Osteocyte (in vitro differentiated cells): ENCODE measurements around the gene TMPRSS15. TPM values are rescaled to one million over a fixed set of nuclear protein-coding genes. Genes with fewer than 3 reads are reported as not detected.

Experiments used
- DNase-seq: peaks from one replicate; pipeline ENCODE4 v3.0.0; 2021; ENCODE audit warnings: mixed read lengths; ENCODE audit not compliant: unreplicated experiment; ENCODE audit errors: extremely low spot score
- H3K27ac Mint-ChIP-seq: one replicate; pipeline ENCODE4 v1.8.0; 2021; ENCODE audit warnings: mild to moderate bottlenecking, mixed read lengths; ENCODE audit not compliant: unreplicated experiment
- H3K27me3 Mint-ChIP-seq: one replicate; pipeline ENCODE4 v1.8.0; 2021; ENCODE audit warnings: mixed read lengths; ENCODE audit not compliant: unreplicated experiment
- H3K36me3 Mint-ChIP-seq: one replicate; pipeline ENCODE4 v1.8.0; 2021; ENCODE audit warnings: mixed read lengths; ENCODE audit not compliant: unreplicated experiment
- H3K4me1 Mint-ChIP-seq: one replicate; pipeline ENCODE4 v1.8.0; 2021; ENCODE audit warnings: mixed read lengths; ENCODE audit not compliant: unreplicated experiment
- H3K4me3 Mint-ChIP-seq: one replicate; pipeline ENCODE4 v1.8.0; 2021; ENCODE audit warnings: mild to moderate bottlenecking, moderate library complexity, mixed read lengths; ENCODE audit not compliant: unreplicated experiment
- H3K9me3 Mint-ChIP-seq: one replicate; pipeline ENCODE4 v1.8.0; 2021; ENCODE audit warnings: mixed read lengths; ENCODE audit not compliant: unreplicated experiment
- total RNA-seq: library from RNA; stranded (reverse); gene quantifications from 2 replicates; pipeline ENCODE4 v1.2.1, GENCODE V29; 2021
- TF ChIP-seq, protein P1 (sequence below): fragments of 200-600 bp; sonication (generic); IDR thresholded peaks from 2 replicates; pipeline ENCODE4 v1.5.0; 2021; ENCODE audit warnings: antibody characterized with exemption, mild to moderate bottlenecking, moderate library complexity

Gene TMPRSS15
- total RNA-seq, 1 donor from 2014 or later = 1.3 TPM

DNA sequence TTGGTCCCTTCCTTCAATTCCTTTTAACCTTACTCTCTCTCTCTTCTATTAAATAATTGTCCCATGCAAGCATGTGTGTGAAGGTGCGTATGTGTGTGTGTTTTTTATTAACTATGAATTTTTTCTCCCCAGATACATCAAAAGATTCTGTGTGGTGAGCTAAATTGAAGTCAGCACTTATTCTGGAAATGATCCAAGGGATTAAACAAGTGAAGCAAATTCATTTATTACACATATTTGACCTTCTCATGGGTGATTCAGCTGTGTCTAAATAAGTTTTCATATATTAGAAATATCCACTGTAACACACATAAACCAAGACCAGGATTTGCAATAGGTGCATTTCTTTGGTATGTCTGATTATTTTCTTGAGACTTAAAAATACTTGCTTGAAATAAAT lies 134.7 kb downstream of the TMPRSS15 start:
- TF ChIP-seq, protein P1, sequence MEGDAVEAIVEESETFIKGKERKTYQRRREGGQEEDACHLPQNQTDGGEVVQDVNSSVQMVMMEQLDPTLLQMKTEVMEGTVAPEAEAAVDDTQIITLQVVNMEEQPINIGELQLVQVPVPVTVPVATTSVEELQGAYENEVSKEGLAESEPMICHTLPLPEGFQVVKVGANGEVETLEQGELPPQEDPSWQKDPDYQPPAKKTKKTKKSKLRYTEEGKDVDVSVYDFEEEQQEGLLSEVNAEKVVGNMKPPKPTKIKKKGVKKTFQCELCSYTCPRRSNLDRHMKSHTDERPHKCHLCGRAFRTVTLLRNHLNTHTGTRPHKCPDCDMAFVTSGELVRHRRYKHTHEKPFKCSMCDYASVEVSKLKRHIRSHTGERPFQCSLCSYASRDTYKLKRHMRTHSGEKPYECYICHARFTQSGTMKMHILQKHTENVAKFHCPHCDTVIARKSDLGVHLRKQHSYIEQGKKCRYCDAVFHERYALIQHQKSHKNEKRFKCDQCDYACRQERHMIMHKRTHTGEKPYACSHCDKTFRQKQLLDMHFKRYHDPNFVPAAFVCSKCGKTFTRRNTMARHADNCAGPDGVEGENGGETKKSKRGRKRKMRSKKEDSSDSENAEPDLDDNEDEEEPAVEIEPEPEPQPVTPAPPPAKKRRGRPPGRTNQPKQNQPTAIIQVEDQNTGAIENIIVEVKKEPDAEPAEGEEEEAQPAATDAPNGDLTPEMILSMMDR = no peak
- H3K27ac Mint-ChIP-seq = no peak overlapping the region
- no peak overlapping the region for H3K4me3 Mint-ChIP-seq
- H3K27me3 Mint-ChIP-seq = no peaks in the 10 kb centered on the region
- no peaks in the 10 kb centered on the region for H3K36me3 Mint-ChIP-seq
- DNase-seq = no peak
- no peaks in the 10 kb centered on the region for H3K4me1 Mint-ChIP-seq
- no peaks in the 10 kb centered on the region for H3K9me3 Mint-ChIP-seq

DNA sequence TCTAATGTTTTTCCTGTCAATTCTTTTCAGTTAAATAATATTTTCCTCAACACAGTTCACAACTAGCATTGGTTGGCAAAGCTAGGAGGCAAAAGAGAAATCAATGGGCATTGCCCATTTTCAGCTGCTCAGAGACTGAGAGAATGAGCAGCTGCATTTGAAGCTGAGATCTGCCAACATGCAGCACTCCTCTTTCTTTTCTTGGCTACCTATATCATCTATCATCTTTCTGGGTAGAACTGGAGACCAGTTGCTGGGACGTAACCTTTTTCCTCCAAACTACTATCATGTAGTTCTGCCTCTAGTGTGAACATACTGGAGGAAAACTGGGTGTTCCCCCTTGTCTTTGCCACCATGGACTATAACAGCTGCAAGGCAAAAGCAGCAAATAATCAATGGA lies 136.1 kb downstream of the TMPRSS15 start:
- Mint-ChIP-seq H3K36me3 (no peaks in the 10 kb centered on the region), H3K4me1 (no peaks in the 10 kb centered on the region), H3K27me3 (no peaks in the 10 kb centered on the region), H3K27ac (no peak overlapping the region), H3K4me3 (no peak overlapping the region), H3K9me3 (no peaks in the 10 kb centered on the region)
- DNase-seq = no peak
- TF ChIP-seq, protein P1 = no peak

DNA sequence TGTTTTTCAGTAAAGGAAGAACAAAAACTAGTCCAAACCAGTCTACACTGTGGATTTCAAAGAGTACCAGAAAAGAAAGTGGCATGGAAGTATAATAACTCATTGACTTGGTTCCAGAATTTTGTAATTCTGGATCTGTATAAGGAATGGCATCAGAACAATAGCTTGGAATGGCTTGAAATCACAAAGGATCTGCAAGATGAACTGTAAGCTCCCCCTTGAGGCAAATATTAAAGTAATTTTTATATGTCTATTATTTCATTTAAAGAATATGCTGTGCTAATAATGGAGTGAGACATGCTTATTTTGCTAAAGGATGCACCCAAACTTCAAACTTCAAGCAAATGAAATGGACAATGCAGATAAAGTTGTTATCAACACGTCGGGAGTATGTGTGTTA lies 137.6 kb downstream of the TMPRSS15 start:
- Mint-ChIP-seq H3K27me3 (no peaks in the 10 kb centered on the region), H3K4me3 (no peak overlapping the region), H3K9me3 (no peaks in the 10 kb centered on the region), H3K27ac (no peak overlapping the region), H3K36me3 (no peaks in the 10 kb centered on the region), H3K4me1 (no peaks in the 10 kb centered on the region)
- DNase-seq = no peak
- TF ChIP-seq, protein P1 = no peak

DNA sequence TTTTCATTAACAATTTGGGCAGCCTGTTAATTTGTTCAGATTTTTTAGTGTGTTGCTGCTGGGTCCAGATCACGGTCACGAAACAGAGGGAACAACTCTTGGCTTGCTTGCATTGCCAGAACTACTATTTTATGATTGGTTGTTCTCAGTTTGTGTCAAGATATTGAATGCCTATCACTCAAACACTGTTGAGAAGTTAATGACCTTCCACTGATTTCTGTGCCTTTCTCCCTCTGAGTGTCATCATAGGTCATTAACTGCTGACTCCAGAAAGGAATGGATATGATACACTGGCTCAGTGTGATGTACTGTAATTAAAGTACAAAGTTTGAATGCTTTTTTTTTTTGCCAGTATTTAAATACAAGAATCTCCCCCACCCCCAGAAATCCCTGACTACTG lies 149.8 kb downstream of the TMPRSS15 start:
- H3K27ac Mint-ChIP-seq = no peak overlapping the region
- no peak for DNase-seq
- no peaks in the 10 kb centered on the region for H3K36me3 Mint-ChIP-seq
- H3K4me3 Mint-ChIP-seq = no peak overlapping the region
- H3K27me3 Mint-ChIP-seq = no peaks in the 10 kb centered on the region
- H3K9me3 Mint-ChIP-seq = no peaks in the 10 kb centered on the region
- no peaks in the 10 kb centered on the region for H3K4me1 Mint-ChIP-seq
- TF ChIP-seq, protein P1 = no peak

DNA sequence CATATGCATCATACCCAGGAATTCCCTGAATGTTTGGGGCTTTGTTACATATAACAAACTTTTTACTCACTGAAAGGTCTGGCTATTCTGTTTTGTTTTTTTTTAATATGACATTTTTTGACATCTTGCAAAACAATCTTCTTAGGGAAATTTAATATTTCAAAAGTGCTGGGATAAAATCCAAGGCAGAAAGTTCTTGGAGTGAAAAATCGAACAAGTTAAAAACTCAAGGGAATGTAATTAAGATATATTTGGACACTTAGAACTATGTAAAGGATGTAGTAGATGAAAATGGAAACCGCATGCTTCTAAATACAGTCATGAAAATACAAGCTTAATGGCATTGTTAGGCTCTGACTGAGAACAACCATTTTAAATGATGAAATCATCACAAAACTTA lies 150.4 kb downstream of the TMPRSS15 start:
- no peak for DNase-seq

More for the DNA sequence above, 150.4 kb downstream of the TMPRSS15 start:
- Mint-ChIP-seq H3K9me3 (no peaks in the 10 kb centered on the region), H3K36me3 (no peaks in the 10 kb centered on the region), H3K27me3 (no peaks in the 10 kb centered on the region), H3K4me1 (no peaks in the 10 kb centered on the region), H3K4me3 (no peak overlapping the region), H3K27ac (no peak overlapping the region)
- TF ChIP-seq, protein P1 = no peak
